RCC 7860 (cell line): ENCODE measurements around the gene SLC13A2.
"Not testable (repeated sequence)": the region's sequence is repeated elsewhere in the genome, so short reads cannot be mapped to it uniquely, and the experiment has no call there.

Experiments
- DNase-seq: peaks from one replicate; pipeline ENCODE4 v3.0.0-alpha.2; 2015; ENCODE audit warnings: low spot score
- FAIRE-seq: peaks from 2 replicates; lab custom pipeline; 2012; peaks lifted over from hg19 to GRCh38; lab: Jason Lieb, UNC

The SLC13A2 gene, protein sequence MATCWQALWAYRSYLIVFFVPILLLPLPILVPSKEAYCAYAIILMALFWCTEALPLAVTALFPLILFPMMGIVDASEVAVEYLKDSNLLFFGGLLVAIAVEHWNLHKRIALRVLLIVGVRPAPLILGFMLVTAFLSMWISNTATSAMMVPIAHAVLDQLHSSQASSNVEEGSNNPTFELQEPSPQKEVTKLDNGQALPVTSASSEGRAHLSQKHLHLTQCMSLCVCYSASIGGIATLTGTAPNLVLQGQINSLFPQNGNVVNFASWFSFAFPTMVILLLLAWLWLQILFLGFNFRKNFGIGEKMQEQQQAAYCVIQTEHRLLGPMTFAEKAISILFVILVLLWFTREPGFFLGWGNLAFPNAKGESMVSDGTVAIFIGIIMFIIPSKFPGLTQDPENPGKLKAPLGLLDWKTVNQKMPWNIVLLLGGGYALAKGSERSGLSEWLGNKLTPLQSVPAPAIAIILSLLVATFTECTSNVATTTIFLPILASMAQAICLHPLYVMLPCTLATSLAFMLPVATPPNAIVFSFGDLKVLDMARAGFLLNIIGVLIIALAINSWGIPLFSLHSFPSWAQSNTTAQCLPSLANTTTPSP

GRCh38 chr17:28473542-28473941 lies at the start of gene SLC13A2:
Gene SLC13A2, plus strand, starts transcription at chr17:28473644. Its CDS starts 69 bp downstream, at chr17:28473713.
- DNase-seq: no peak
- FAIRE-seq: no peak

- no peak for FAIRE-seq
These were observed 48.2 kb upstream of the SLC13A2 start for GRCh38 chr17:28425206-28425605.

GRCh38 chr17:28426081-28426519 lies 47.3 kb upstream of the SLC13A2 start:
- DNase-seq (no peak), FAIRE-seq (no peak)

More at GRCh38 chr17:28425206-28425605, 48.2 kb upstream of the SLC13A2 start:
- DNase-seq: no peak

DNA sequence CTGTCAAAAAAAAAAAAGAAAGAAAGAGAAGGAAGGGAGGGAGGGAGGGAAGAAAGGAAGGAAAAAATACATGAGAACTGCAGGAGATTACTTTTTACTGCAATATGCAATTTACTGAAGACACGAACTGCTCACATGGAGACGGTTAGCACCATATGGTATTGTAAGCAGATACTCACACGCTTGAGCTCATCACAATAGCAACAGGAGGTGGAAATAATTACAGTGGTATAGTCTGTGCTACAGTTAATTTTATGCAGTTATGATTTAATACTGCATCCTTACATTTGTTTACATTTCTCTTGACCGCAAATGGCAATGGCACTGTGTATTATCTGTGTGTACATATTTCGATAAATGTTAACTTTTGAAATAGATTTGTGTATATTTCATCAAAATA lies 46.1 kb upstream of the SLC13A2 start:
- FAIRE-seq: no peak
- no peak for DNase-seq

DNA sequence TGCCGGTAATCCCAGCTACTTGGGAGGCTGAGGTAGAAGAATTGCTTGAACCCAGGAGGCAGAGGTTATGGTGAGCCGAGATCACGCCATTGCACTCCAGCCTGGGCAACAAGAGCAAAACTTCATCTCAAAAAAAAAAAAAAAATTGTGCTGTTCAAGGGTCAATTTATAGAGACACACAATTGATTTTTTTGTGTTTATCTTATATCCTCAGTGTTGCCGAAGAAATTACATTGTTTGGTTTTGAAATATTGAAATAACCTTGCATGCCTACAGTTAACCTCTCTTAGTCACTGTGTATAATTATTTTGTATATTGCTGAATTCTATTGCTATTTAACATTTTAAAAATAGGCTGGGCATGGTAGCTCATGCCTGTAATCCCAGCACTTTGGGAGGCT lies 45.5 kb upstream of the SLC13A2 start:
- not testable (repeated sequence) for DNase-seq, FAIRE-seq

DNA sequence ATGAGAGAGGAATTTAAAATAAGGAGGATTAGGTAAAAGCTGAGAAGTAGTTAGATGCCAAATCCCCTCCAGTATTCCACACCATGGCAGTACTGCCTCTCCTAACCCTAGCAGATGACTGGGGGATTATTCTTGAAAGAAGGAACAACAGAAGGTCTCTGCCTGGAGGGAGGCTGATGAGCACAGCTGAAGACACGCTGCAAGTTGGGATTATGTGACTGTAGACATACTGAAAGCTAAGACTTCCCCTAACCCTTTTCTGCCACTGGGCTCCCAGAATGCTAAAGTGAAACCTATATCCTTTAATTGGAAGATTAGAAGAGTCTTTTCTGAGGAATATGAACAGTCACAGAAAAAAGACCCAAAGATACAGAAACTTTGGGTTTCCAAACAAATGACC lies 39.7 kb upstream of the SLC13A2 start:
- DNase-seq (no peak), FAIRE-seq (no peak)

DNA sequence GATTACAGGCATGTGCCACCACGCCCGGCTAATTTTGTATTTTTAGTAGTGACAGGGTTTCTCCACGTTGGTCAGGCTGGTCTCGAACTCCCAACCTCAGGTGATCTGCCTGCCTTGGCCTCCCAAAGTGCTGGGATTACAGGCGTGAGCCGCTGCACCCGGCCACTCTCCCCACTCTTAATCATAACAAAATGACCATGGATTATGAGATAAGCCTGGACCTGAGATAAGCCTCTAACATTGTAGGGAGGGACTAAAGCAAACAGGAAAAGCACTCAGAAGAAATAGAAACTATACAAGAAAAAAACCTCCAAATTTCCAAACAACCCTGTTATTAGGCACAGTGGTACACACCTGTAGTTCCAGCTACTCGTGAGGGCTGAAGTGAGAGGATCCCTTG lies 39.1 kb upstream of the SLC13A2 start:
- not testable (repeated sequence) for FAIRE-seq

GRCh38 chr17:28443901-28444638 lies 29.4 kb upstream of the SLC13A2 start:
- FAIRE-seq: no peak
- no peak for DNase-seq

More for the DNA sequence above, 39.1 kb upstream of the SLC13A2 start:
- not testable (repeated sequence) for DNase-seq

- FAIRE-seq (no peak), DNase-seq (no peak)
These were observed 26.6 kb upstream of the SLC13A2 start for GRCh38 chr17:28446716-28447395.

DNA sequence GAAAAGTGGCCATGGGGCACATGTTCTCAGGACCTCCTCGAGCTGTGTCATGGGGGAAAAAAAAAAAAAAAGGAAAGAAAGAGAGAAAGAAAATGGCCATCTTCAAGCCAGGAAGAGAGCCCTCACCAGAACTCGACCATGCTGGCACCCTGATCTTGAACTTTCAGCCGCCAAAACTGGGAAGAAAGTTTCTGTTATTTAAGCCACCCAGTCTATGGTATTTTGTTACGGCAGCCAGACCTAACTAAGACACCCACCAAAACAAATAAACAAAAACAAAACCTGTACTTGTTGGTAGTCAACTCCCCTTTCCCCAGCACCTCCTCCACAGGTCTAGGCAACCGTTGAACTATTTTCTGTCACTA lies 26.1 kb upstream of the SLC13A2 start:
- DNase-seq (no peak), FAIRE-seq (no peak)

GRCh38 chr17:28449859-28450258 lies 23.6 kb upstream of the SLC13A2 start:
- DNase-seq (no peak), FAIRE-seq (no peak)

DNA sequence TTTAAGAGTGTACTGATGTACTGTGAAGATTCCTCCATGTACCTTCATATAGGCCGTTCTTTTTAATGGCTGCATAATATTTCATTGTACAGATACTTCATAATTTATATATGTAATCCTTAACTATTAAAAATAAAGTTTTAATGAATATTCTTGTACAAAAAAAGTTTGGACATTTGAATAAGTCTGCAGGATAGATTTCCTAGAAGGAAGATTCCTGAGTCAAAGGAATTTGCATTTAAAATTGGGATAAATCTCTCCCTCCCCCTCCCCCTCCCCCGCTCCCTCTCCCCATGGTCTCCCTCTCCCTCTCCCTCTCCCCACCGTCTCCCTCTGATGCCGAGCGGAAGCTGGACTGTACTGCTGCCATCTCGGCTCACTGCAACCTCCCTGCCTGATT lies 15.6 kb upstream of the SLC13A2 start:
- FAIRE-seq: no peak
- DNase-seq: no peak

GRCh38 chr17:28458881-28459280 lies 14.6 kb upstream of the SLC13A2 start:
- FAIRE-seq: not testable (repeated sequence)

GRCh38 chr17:28460901-28461300 lies 12.5 kb upstream of the SLC13A2 start:
- DNase-seq (no peak), FAIRE-seq (no peak)

More at GRCh38 chr17:28458881-28459280, 14.6 kb upstream of the SLC13A2 start:
- not testable (repeated sequence) for DNase-seq

DNA sequence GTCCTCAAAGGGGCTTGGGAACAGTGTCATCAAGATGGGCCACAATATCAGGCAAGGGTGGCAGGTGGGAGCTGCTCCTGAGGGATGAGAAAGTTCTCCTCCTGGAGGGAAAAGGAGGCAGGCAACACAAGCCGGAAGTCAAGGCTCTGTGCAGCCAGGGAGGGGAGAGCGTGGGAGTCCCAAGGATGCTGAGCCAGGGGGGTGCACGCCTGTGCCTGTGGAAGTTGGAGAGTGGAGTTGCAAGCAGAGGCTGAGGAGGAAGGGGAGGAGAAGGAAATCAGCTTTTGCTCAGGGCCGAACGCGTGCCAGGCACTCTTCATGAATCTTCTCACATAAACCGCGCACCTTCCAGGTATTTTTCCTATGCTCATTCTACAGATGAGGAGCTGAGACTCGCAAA lies 7.4 kb upstream of the SLC13A2 start:
- FAIRE-seq (no peak), DNase-seq (no peak)

DNA sequence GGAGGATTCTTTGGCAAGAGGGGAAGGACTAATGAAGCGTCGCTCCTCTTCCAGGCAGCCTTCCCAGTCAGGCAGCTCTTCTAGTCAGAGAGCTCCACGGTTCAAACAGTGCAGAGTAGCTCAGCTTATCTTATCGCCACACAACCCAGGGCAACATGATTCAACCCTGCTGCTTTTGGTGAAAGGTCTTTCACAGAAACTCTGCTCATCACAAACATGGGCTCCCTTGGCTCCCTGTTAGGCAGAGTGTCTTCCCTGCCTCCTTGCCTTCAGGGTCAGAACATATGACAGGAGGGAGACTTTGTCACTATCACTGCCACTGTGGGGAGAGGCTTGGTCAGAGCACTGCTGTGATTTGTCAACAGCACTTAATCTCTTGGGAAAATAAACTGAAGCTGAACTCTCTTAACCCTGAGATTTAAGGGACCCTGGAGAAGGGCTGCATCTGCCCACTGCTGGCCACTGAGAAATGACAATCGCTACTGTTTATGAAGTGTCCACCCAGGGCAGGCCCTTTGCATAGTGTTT lies 6.9 kb upstream of the SLC13A2 start:
- FAIRE-seq (no peak), DNase-seq (no peak)

DNA sequence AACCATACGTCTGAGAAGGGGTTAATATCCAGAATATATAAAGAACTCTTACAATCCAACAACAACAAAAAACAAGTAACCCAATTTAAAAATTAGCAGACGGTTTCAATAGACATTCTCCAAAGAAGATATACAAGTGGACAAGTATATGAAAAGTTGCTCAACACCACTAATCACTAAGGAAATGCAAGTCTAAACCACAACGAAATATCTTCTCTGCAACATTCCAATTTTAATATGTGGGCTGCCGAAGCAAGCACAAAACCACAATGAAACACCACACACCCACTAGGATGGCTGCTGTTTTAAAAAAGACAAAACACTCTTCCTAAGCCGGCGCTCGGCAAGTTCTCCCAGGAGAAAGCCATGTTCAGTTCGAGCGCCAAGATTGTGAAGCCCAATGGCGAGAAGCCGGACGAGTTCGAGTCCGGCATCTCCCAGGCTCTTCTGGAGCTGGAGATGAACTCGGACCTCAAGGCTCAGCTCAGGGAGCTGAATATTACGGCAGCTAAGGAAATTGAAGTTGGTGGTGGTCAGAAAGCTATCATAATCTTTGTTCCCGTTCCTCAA lies 5.9 kb upstream of the SLC13A2 start:
- FAIRE-seq (no peak), DNase-seq (no peak)

DNA sequence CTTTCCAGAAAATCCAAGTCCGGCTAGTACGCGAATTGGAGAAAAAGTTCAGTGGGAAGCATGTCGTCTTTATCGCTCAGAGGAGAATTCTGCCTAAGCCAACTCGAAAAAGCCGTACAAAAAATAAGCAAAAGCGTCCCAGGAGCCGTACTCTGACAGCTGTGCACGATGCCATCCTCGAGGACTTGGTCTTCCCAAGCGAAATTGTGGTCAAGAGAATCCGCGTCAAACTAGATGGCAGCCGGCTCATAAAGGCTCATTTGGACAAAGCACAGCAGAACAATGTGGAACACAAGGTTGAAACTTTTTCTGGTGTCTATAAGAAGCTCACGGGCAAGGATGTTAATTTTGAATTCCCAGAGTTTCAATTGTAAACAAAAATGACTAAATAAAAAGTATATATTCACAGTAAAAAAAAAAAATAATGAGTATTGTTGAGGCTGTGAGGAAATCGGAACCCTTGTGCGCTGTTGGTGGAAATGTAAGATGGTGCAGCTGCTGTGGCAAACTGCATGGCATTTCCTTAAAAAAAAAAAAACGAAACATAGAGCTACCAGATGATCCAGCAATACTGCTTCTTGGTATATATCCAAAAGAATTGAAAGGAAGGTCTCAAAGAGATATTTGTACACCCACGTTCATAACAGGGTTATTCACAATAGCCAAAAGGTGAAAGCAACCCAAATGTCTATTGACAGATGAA lies 5.3 kb upstream of the SLC13A2 start:
- not testable (repeated sequence) for FAIRE-seq, DNase-seq

- no peak for FAIRE-seq
- no peak for DNase-seq
These were observed 4.7 kb upstream of the SLC13A2 start for GRCh38 chr17:28468781-28469180.

DNA sequence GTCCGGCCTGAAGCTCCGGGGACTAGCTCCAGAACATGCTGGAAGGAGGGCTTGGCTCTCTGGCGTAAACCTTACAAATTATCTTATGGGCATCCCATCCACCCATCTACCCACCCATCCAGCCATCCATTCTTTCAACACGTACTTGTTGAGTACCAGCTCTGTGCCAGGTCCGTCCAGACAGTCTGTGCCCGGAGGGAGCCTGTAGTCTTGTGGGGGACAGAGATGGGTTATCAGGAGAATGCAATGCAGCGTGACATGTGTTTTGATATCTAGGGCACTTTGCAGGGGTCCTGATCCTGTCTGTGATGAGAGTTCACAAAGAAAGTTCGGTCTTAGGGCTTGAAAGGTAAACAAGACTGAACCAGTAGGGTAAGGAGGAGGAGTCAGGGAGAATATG lies 4.1 kb upstream of the SLC13A2 start:
- FAIRE-seq: no peak
- DNase-seq: no peak
